Measurements from ENCODE around the gene PAK4. TPM values are rescaled to one million over a fixed set of nuclear protein-coding genes. Genes with fewer than 3 reads are reported as not detected.

PAK4 gene
- total and polyA plus RNA-seq, 2 of the 13 experiments (the other 11 are each of a cell fraction or from before 2014, with no cell fraction given): 9.5 to 17.8 TPM

- no peak for TF ChIP-seq MXD1 (CRISPR knock-in tag; IDR thresholded peaks at IDR 0.05)
Measured at GRCh38 chr19:39183104-39183503, 57.5 kb downstream of the PAK4 start (continued).

GRCh38 chr19:39186391-39186790, 60.8 kb downstream of the PAK4 start:
- Histone ChIP-seq H3K79me2 (ENCODE audit: insufficient read depth, low read length) (no peaks in the 10 kb centered on the region), H3K4me3 (replicated peaks in 1 of 3; ENCODE audit: insufficient read depth in 1 of 3, low read depth in 2 of 3, low read length in 3 of 3) (no peak overlapping the region), H3K27me3 (ENCODE audit: control insufficient read depth in 1 of 2, insufficient read depth in 2 of 2, low read length in 2 of 2) (peaks cover 0 to 5% of the 10 kb centered on the region in 2 experiments; a peak in 1 of 5 replicates), H3K9me3 (ENCODE audit: low read length) (no peaks in the 10 kb centered on the region), H3K4me2 (ENCODE audit: low read depth, low read length) (no peak overlapping the region), H3K4me1 (ENCODE audit: insufficient read depth, low read length) (peaks cover 22% of the 10 kb centered on the region), H2AFZ (ENCODE audit: low read length) (no peak overlapping the region), H3K9ac (ENCODE audit: insufficient read depth, low read depth, low read length) (no peak overlapping the region), H4K20me1 (ENCODE audit: insufficient read depth, low read length) (no peaks in the 10 kb centered on the region), H3K36me3 (replicated peaks in 1 of 2; ENCODE audit: control insufficient read depth in 1 of 2, insufficient read depth in 2 of 2, low read length in 2 of 2) (no peaks in the 10 kb centered on the region), H3K27ac (ENCODE audit: extremely low read length, insufficient read depth, low read length) (no peak overlapping the region)
- 70% methylated on average over 8 of the region's 8 CpGs for WGBS (ENCODE audit: low lambda C conversion rate)
- in situ Hi-C loops (cut with HindIII; ENCODE audit: extremely low pct_ligation_motif_present, low pct_unique_long_range_greater_than_20kb) (no loop called here), intact Hi-C loops (cut with micrococcal nuclease; ENCODE audit: unreplicated experiment) (loop anchor here (10.0 kb wide), 1 partner anchor 222 kb away; no protein-coding TSS in a partner anchor)
- no peak for DNase-seq (ENCODE audit: low spot score)
- ChIA-PET POLR2A (no interaction called here), CTCF (ENCODE audit: low intra/inter-chr PET ratio, low total read pairs) (interaction anchor here (2.9 kb wide), 1 partner anchor 64 kb away, joined by 25 read pairs; no protein-coding TSS in a partner anchor)
- no peak for ATAC-seq
- no peak for TF ChIP-seq ZNF44 (CRISPR knock-in tag; IDR thresholded peaks at IDR 0.05)
- TF ChIP-seq RFX5 (IDR thresholded peaks at IDR 0.05; ENCODE audit: low read depth, low read length): no peak
- TF ChIP-seq ZNF788 (CRISPR knock-in tag; IDR thresholded peaks at IDR 0.05; ENCODE audit: borderline replicate concordance): no peak
- no TSS peak for BruUV-seq (replicated peaks)
- FAIRE-seq: no peak

GRCh38 chr19:39187552-39187943, 62.0 kb downstream of the PAK4 start:
- H3K4me3 ChIP-seq (replicated peaks in 1 of 3; ENCODE audit: insufficient read depth in 1 of 3, low read depth in 2 of 3, low read length in 3 of 3): no peak overlapping the region
- H3K27ac ChIP-seq (ENCODE audit: extremely low read length, insufficient read depth, low read length): no peak overlapping the region
- intact Hi-C loops (cut with micrococcal nuclease; ENCODE audit: unreplicated experiment): loop anchor here (1.0 to 10.0 kb wide), 3 partner anchors 42 to 223 kb away; no protein-coding TSS in a partner anchor
- H3K27me3 ChIP-seq (ENCODE audit: control insufficient read depth in 1 of 2, insufficient read depth in 2 of 2, low read length in 2 of 2): peaks cover 0 to 7% of the 10 kb centered on the region in 2 experiments; a peak in 1 of 5 replicates
- no peaks in the 10 kb centered on the region for H3K79me2 ChIP-seq (ENCODE audit: insufficient read depth, low read length)
- POLR2A ChIA-PET: no interaction called here
- no peak for TF ChIP-seq GTF2F1 (IDR thresholded peaks at IDR 0.05; ENCODE audit: low read length)
- TF ChIP-seq ZNF431 (CRISPR knock-in tag; IDR thresholded peaks at IDR 0.05; ENCODE audit: borderline replicate concordance, low read depth): peak; percentile 98; the same call in 1 of the 2 replicates
- TF ChIP-seq NR2F6 (IDR thresholded peaks at IDR 0.05): no peak
- TF ChIP-seq NR2F6 (CRISPR knock-in tag; IDR thresholded peaks at IDR 0.05): peak; percentile 2; the same call in 1 of the 2 replicates
- WGBS (ENCODE audit: low lambda C conversion rate): 3% methylated on average over 4 of the region's 8 CpGs
- FAIRE-seq (no peak), DNase-seq (ENCODE audit: low spot score) (no peak), ATAC-seq (peak; percentile 46)
- no peaks in the 10 kb centered on the region for H3K36me3 ChIP-seq (replicated peaks in 1 of 2; ENCODE audit: control insufficient read depth in 1 of 2, insufficient read depth in 2 of 2, low read length in 2 of 2)
- no peaks in the 10 kb centered on the region for H4K20me1 ChIP-seq (ENCODE audit: insufficient read depth, low read length)
- H3K4me2 ChIP-seq (ENCODE audit: low read depth, low read length): no peak overlapping the region; the same call in 1 of the 2 replicates
- no peak overlapping the region for H3K9ac ChIP-seq (ENCODE audit: insufficient read depth, low read depth, low read length)
- H2AFZ ChIP-seq (ENCODE audit: low read length): no peak overlapping the region
- peaks cover 10% of the 10 kb centered on the region; the same call in 1 of the 2 replicates for H3K4me1 ChIP-seq (ENCODE audit: insufficient read depth, low read length)
- BruUV-seq (replicated peaks): no TSS peak
- H3K9me3 ChIP-seq (ENCODE audit: low read length): no peaks in the 10 kb centered on the region
- CTCF ChIA-PET (ENCODE audit: low intra/inter-chr PET ratio, low total read pairs): interaction anchor here (1.3 to 2.9 kb wide), 2 partner anchors 61 to 65 kb away, joined by 3 to 25 read pairs; no protein-coding TSS in a partner anchor
- in situ Hi-C loops (cut with HindIII; ENCODE audit: extremely low pct_ligation_motif_present, low pct_unique_long_range_greater_than_20kb): no loop called here

Measured in HepG2 (cell line).